Activated CD4-positive, CD25-positive, alpha-beta regulatory T cell (primary cell): ENCODE results near the gene CDH4.

Experiments used
- DNase-seq, 4 experiments: peaks; one replicate each; lab custom pipeline; 2025; lab: John Stamatoyannopoulos, UW

Gene CDH4

DNA sequence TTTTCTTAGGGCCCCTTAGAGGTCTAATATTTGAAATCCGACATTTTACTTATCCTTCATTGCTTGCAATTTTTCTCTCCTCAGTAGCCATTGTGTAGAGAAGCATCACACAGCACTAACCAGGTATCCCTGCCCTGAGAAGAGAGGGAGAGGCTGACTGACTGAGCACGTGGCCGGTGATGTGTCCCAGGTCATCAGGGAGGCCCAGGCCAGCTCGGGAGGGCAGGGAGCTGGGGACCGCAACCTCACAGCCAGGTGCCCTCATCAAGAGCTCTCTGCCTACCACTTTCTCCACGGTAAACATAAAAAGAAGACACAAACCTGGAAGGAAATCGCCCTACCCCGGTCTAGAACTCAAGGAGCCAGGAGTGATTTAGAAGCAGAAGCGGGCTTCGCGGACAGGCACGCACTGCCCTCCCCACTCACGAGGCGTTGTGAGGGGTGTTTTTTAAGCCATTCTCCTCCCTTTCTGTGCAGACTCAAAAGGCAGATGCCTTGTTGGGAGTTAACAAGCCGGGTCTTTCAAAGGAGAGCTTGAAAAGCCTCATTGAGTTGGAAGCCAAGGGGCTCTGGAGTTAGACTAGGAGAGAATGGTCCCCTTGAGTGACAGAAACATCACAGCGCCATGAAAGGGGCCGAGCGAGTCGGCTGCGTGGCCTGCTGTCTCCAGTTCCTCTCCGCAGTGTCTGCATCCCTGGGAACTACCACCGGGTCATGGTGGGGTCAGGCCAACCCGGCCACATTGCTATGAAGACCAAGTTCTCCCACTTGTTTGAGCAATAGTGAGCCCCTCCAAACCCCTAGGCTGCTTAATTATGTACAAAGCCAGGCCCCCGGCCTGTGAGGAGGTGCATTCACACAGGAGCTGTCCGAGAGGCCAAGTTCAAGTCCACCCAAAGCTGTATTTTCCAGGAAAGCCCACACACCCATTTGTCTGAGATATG is 285.4 kb downstream of the CDH4 start:
- no peak for DNase-seq

DNA sequence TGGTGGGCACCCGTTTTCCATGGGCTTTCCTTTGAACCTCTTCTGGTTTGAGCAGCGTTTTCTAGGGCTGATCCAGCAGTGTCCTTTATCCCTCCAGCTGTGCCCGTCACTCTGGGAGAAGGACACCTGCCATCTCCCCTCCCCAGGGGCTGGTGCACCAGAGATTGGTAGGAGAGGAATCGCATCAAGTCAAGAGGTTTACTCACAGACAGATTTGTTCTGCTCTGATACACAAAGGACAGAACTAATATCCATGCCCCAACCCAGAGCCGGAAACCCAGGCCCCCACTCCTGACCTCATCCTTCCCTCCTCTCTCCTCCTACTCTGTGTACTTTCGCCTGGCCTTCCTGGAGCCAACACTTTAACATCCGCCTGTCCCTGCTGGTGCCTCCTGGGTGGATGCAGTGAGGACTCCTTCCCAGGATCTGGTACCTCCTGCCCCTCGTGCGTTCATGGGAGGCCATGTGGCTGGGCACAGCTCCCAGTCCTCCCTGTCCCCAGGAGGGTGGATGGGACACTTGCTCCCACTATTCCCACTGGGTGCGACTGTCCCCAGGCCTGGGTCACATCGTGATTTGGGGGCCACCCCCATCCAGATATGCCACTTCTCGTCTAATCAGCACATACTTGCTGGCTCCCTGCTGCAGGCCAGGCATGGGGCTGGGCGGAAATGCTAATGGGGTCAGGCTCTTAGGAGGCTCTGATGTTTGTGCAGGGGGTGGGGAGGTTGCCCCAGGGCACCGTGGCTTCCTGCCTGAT is 286.3 kb downstream of the CDH4 start:
- DNase-seq, result no peak

- no peak for DNase-seq
Observed at GRCh38 chr20:61538943-61539265, 286.8 kb downstream of the CDH4 start.

DNA sequence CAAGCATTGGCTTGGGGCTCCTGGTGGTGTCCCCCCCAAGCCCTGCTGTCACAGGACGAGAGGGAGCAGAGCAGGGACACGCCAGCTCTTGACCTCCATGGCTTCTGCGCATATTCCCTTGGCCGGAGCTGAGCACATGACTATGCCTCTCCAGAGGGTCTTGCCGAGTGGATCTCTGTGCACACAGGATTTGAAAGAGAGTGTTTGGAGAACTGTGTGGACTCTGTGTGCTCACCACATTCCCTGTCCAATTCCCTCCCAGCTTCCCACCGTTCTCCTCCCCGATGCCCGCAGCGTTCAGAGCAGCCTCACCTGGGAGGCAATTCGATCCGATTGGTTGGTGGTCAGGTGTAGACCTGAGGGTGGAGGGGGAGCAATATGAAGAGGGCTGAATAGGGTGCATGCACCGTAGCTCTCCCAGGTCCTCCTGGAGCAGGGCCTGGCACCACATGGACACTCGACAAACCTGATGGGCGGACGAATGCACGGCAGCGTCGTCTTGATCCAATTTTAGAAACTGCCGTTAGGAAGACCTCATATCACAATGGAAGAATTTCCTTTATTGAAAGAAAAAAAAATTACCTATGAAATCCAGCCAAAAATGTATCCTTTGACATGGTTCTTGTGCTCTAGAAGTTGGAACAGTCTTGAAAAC is 287.8 kb downstream of the CDH4 start:
- DNase-seq, result no peak

GRCh38 chr20:61541537-61541936 is 289.5 kb downstream of the CDH4 start:
- DNase-seq, result no peak

DNA sequence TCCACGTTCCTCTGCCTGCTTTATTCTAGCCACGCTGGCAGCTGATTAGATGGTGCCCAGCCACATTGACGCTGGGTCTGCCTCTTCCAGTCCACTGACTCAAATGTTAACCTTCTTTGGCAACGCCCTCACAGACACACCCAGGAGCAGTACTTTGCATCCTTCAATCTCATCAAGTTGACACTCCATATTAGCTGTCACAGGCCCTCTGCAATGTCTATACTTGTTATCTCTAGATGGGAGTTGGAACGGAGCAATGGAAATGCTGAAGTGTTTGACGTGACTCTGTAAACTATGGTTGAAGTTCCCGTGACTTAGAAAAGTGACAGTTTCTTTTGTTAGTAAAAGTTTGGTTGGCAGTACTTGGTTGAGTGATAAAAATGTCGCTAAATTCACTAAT is 291.0 kb downstream of the CDH4 start:
- no peak for DNase-seq

DNA sequence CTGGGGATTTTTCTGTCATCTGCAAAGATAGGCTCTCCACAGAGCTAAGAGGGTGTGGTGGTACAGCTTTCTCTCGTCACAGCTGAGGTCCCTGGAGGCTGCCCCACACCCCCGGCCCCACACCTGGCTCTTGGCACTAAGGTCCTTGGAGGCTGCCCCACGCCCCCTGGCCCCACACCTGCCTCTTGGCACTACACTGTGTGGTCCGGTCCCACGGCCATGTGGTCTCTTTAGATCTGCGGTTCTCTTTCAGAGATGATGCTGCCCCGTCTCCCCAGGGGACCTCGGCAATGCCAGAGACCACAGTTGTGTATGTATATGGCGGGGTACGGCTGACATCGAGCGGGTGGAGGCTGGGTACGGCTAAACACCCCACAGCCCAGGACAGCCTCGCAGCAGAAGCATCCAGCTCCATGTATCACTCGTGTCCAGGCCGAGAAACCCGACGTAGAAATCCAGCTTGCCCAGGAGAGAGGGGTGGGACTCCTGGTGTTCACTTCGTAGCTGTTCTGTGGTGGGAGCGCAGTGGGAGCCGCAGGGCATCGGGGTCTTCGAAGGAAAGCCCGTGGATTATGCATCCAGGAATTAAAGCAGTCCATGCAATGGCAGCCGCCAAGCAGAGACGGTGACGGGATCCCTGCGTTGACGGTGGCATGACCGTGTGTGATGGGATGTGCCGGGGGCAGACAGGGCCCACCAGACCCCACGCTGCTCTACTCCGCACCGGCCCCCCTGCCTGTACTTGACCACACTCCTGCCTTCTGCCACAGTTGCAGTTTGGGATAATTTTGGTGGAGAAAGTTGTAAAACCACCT is 292.1 kb downstream of the CDH4 start:
- DNase-seq, result no peak

GRCh38 chr20:61544910-61545889 is 293.1 kb downstream of the CDH4 start:
- DNase-seq, result no peak

GRCh38 chr20:61546641-61547040 is 294.6 kb downstream of the CDH4 start:
- DNase-seq, result no peak

DNA sequence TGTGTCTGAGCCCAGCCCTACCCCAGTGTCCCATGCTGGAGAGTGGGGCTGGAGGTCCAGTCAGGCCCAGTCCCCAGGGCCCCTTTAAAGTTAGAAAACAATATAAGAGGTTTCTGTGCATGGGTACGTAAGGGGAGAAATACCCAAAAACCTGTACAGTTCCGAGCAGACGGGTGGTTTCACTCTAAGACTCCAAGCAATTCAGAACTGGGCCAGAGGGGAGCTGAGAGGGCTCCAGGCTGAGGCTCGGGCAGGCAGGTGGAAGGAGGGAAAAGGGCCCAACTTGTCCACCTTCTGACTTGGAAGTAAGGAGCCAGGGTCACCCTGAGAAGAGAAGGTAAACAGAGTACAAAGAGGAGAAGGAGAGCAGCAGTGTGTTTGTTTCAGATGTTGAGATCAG is 296.0 kb downstream of the CDH4 start:
- no peak for DNase-seq

DNA sequence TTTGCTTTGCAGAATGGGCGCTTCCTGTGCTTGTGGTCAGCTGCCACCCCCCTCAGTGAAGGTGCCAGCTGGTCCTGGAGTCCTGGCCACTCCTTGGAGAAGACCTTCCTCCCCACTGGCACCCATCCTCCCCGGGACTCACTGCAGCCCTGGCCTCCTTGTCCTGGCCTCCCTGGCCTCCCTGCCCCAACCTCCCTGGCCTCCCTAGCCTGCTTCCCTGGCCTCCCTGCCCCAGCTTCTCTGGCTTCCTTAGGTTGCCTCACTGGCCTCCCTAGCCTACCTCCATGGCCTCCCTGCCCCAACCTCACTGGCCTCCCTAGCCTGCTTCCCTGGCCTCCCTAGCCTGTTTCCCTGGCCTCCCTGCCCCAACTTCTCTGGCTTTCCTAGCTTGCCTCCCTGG is 297.8 kb downstream of the CDH4 start:
- no peak for DNase-seq

DNA sequence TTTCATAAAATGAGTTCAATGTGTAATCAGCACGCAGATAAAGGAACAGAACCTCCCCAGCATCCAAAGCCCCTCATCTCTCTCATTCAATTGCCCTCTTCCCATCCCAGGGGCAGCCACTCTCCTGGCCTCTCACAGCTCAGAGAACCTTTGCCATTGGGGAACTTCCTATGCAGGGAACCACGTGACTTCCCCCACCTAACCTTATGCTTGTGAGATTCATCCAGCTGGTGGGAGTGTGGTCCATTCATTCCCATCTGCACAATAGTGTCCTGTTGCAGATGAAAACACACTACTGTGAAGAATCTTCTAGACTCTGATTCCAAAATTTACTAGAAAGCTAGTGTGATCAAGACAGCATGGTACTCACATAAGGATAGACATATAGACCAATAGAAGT is 299.3 kb downstream of the CDH4 start:
- DNase-seq, result no peak

DNA sequence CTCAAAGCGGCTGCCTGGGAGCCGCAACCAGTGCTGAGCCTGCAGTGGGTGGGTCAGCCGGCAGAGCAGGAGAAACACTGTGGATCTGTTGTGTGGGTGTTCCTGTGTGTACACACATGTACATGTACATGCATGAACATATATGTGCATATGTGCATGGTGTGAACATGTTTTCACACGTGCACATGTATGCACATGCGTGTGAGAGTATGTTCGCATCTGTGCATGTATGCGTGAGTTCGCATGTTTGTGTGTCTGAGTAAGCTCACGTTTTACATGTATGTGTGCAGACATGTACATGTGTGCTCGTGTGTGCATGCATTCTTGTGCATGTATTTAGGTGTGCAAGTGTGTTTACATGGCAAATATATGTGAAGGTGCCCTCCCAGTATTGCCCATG is 302.6 kb downstream of the CDH4 start:
- no peak for DNase-seq

DNA sequence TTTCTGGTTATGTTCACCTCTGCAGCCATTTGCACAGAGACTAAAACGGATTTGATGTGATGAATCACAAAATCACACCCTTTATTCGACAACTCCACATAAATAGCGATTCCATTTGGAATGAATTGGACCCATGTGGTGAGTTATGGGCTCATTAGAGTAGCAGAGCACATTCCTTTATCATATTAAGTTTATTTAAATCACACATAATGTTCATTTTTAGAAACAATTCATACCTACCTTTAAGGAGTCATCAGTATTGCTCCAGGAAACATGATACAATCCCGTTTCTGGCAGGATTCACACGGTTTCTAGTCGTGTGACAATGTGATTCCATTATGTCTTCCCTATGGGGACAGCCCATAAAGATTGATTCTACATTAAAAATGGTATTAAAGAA is 303.5 kb downstream of the CDH4 start:
- no peak for DNase-seq

DNA sequence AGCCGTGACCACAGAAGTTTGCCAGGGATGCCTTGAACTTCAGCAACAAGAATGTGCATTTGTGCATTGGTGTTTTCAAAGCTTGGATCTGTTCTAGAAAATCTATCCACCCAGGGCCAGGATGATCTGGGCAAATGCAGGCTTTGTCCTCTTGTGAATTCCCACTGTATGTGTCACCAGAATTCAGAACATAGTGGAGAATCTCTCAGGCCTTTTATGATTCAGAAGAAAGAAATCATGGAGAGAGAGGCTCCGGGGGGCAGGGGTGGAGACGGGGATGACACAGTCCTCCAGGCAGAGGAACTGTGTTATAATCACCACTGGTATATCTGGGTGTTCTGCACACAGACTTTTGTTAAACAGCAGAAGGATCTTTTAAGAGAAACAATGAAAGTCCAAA is 304.1 kb downstream of the CDH4 start:
- DNase-seq, result no peak

DNA sequence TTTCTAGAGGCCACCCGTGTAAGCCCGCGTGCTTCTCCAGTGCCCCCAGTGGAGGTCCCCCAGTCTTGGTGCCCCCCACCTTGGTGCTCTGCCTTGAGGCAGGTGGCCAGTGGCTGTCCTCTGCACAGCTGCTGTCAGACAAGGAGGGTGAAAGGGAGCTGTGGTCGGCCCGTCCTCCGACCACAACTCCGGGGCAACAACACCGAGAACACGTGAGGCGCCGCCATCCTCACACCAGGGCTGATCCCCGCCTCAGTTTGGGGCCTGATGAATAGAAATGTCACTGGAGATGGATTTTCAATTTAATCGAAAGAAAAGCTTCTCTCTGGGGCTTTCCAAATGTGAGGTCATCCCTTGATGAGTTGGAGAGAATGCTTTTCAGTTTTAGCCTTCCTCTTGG is 304.6 kb downstream of the CDH4 start:
- no peak for DNase-seq

GRCh38 chr20:61557621-61558020 is 305.6 kb downstream of the CDH4 start:
- no peak for DNase-seq

GRCh38 chr20:61558726-61559125 is 306.7 kb downstream of the CDH4 start:
- DNase-seq, result no peak

DNA sequence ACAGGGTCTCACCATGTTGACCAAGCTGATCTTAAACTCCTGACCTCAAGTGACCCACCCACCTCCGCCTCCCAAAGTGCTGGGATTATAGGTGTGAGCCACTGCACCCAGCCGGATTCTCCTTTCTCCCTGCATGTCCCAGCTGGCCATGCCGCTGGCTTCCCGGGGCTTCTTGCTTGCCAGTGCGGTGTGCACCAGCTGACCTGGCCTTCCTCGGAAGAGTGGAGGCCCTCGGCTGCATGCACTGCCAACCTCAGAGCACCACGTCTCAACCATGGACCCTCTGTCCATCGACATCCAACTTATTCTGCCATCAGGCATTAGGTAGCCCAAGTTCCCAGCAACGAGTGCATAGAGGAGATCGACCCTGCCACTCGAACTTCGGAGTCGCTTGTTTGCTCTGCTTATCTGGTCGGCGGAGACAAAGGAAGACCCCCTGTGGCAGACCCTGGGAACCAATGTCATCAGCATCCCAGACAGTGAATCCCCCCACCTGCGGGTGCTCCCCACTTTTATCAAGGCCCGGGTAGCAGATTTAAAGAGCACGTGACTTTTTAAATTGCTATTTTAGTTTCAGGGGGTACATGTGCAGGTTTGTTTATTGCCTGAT is 307.8 kb downstream of the CDH4 start:
- no peak for DNase-seq

GRCh38 chr20:61560361-61560853 is 308.3 kb downstream of the CDH4 start:
- DNase-seq, result no peak
